T-cell (primary cell): ENCODE results near the gene BTC. TPM values are rescaled to one million over a fixed set of nuclear protein-coding genes. Genes with fewer than 3 reads are reported as not detected.

Experiments used
- ATAC-seq, 4 experiments: fragments of 200-7000 bp in 3 of 4; fragments of 150-1000 bp in 1 of 4; cut with Tn5 transposase; replicated peaks in 1 of 4; 1 replicate in 3 of 4; 2 replicates in 1 of 4; pipeline ENCODE4 v1.10.0; 2021; ENCODE audit warnings: moderate library complexity in 3 of 4, mild to moderate bottlenecking in 2 of 4, moderate number of reproducible peaks in 1 of 4
- CTCF ChIA-PET, 2 donors: fragments of 300-600 bp; sonication (Branson Sonifier 250); formaldehyde crosslinking; loops; one replicate each; lab custom pipeline; 2022; ENCODE audit warnings: antibody characterized with exemption in 2 of 2; lab: Charles Lee
- POLR2A ChIA-PET, 2 donors: fragments of 300-600 bp; sonication (Branson Sonifier 250); formaldehyde crosslinking; loops; one replicate each; lab custom pipeline; 2022; ENCODE audit warnings: antibody characterized with exemption in 2 of 2; lab: Charles Lee
- DNase-seq, 35 experiments: peaks; one replicate each; pipeline versions ENCODE4 v3.0.0 to v3.0.0-alpha.2; 2013 to 2023
- H3K27ac ChIP-seq: one replicate; pipeline ENCODE4 v1.5.1; 2013; ENCODE audit warnings: low read length
- H3K27me3 ChIP-seq, 2 experiments: replicated peaks in 1 of 2; 1 replicate in 1 of 2; 2 replicates in 1 of 2; pipeline versions ENCODE4 v1.6.1 to v1.7.0; 2013; ENCODE audit warnings: low read length in 1 of 2, mixed read lengths in 1 of 2; ENCODE audit not compliant: control insufficient read depth in 2 of 2, insufficient read depth in 2 of 2; ENCODE audit errors: extremely low read depth in 1 of 2
- H3K36me3 ChIP-seq, 2 donors: 1 replicate in 1 of 2; 2 replicates in 1 of 2; pipeline versions ENCODE4 v1.6.1 to v1.7.0; 2013; ENCODE audit warnings: low read length in 1 of 2; ENCODE audit not compliant: control insufficient read depth in 2 of 2, insufficient read depth in 1 of 2; ENCODE audit errors: extremely low read depth in 1 of 2
- H3K4me1 ChIP-seq, 2 experiments: 1 replicate in 1 of 2; 2 replicates in 1 of 2; pipeline versions ENCODE4 v1.6.1 to v1.7.0; 2013; ENCODE audit warnings: low read length in 2 of 2, mixed read lengths in 1 of 2; ENCODE audit not compliant: insufficient read depth in 2 of 2, control insufficient read depth in 1 of 2; ENCODE audit errors: extremely low read depth in 1 of 2
- H3K4me3 ChIP-seq, 2 donors: 1 replicate in 1 of 2; 2 replicates in 1 of 2; pipeline versions ENCODE4 v1.5.1 to v1.7.0; 2013; ENCODE audit warnings: mild to moderate bottlenecking in 2 of 2, low read length in 1 of 2, moderate library complexity in 1 of 2; ENCODE audit not compliant: control insufficient read depth in 1 of 2; ENCODE audit errors: extremely low read depth in 1 of 2
- H3K9me3 ChIP-seq: 2 replicates; pipeline ENCODE4 v1.7.0; 2013
- H3K27ac Mint-ChIP-seq, 2 donors: one replicate each; pipeline ENCODE4 v1.8.0; 2020 to 2021; ENCODE audit warnings: mild to moderate bottlenecking in 2 of 2, mixed read lengths in 2 of 2
- H3K27me3 Mint-ChIP-seq, 2 donors: one replicate each; pipeline ENCODE4 v1.8.0; 2021 to 2022; ENCODE audit warnings: mixed read lengths in 2 of 2
- H3K36me3 Mint-ChIP-seq: one replicate; pipeline ENCODE4 v1.8.0; 2021; ENCODE audit warnings: mixed read lengths
- H3K4me1 Mint-ChIP-seq, 3 donors: one replicate each; pipeline ENCODE4 v1.8.0; 2020 to 2022; ENCODE audit warnings: mixed read lengths in 3 of 3, mild to moderate bottlenecking in 1 of 3
- H3K4me3 Mint-ChIP-seq, 3 donors: one replicate each; pipeline ENCODE4 v1.8.0; 2020 to 2022; ENCODE audit warnings: mild to moderate bottlenecking in 3 of 3, mixed read lengths in 3 of 3, moderate library complexity in 3 of 3
- H3K9me3 Mint-ChIP-seq, 3 donors: one replicate each; pipeline ENCODE4 v1.8.0; 2020 to 2022; ENCODE audit warnings: mixed read lengths in 3 of 3
- WGBS: methylation state at CpG from one replicate; pipeline ENCODE4 v1.1.5; 2013; ENCODE audit warnings: missing lambda C conversion rate; ENCODE audit not compliant: insufficient coverage; 5-methylcytosine and 5-hydroxymethylcytosine counted together
- total RNA-seq, 35 experiments: library from RNA in 6 of 35; stranded (reverse) in 6 of 35; fragments of 120-200 nt in 1 of 35; gene quantifications; one replicate each; pipeline versions ENCODE4 v1.2.1 to v1.2.4 and lab custom pipeline; 2013 to 2026

Gene BTC
- total RNA-seq, 5 donors from 2014 or later (not counting 1 experiment from before 2014, with no cell fraction given): not detected

GRCh38 chr4:74754218-74754617, 40.1 kb downstream of the BTC start:
- Histone ChIP-seq H3K4me3 (no peak overlapping the region), H3K36me3 (no peaks in the 10 kb centered on the region), H3K9me3 (no peaks in the 10 kb centered on the region), H3K27me3 (peaks cover 0 to 3% of the 10 kb centered on the region in 2 experiments), H3K27ac (no peak overlapping the region), H3K4me1 (no peaks in the 10 kb centered on the region)
- peaks cover 2 to 8% of the 10 kb centered on the region in 2 donors for H3K27me3 Mint-ChIP-seq
- H3K4me3 Mint-ChIP-seq: no peak overlapping the region
- no peaks in the 10 kb centered on the region for H3K36me3 Mint-ChIP-seq
- ATAC-seq (no peak), DNase-seq (no peak)
- no peak overlapping the region for H3K27ac Mint-ChIP-seq
- POLR2A ChIA-PET: no interaction called here
- H3K9me3 Mint-ChIP-seq: no peaks in the 10 kb centered on the region
- CTCF ChIA-PET: no interaction called here
- no peaks in the 10 kb centered on the region for H3K4me1 Mint-ChIP-seq

GRCh38 chr4:74752798-74753197, 41.5 kb downstream of the BTC start:
- ChIA-PET CTCF (no interaction called here), POLR2A (no interaction called here)
- Histone ChIP-seq H3K4me3 (no peak overlapping the region), H3K27ac (no peak overlapping the region), H3K9me3 (no peaks in the 10 kb centered on the region), H3K27me3 (peaks cover 0 to 3% of the 10 kb centered on the region in 2 experiments), H3K4me1 (no peaks in the 10 kb centered on the region), H3K36me3 (no peaks in the 10 kb centered on the region)
- no peak for DNase-seq
- peaks cover 2 to 8% of the 10 kb centered on the region in 2 donors for H3K27me3 Mint-ChIP-seq
- H3K4me1 Mint-ChIP-seq: no peaks in the 10 kb centered on the region
- H3K27ac Mint-ChIP-seq: no peak overlapping the region
- no peaks in the 10 kb centered on the region for H3K9me3 Mint-ChIP-seq
- no peaks in the 10 kb centered on the region for H3K36me3 Mint-ChIP-seq
- no peak overlapping the region for H3K4me3 Mint-ChIP-seq
- ATAC-seq: no peak

GRCh38 chr4:74751856-74752255, 42.5 kb downstream of the BTC start:
- no peak overlapping the region for H3K4me3 ChIP-seq
- Mint-ChIP-seq H3K27me3 (peaks cover 7 to 8% of the 10 kb centered on the region in 2 donors), H3K36me3 (no peaks in the 10 kb centered on the region), H3K9me3 (no peaks in the 10 kb centered on the region), H3K4me3 (no peak overlapping the region), H3K4me1 (no peaks in the 10 kb centered on the region), H3K27ac (no peak overlapping the region)
- POLR2A ChIA-PET: no interaction called here
- peaks cover 0 to 3% of the 10 kb centered on the region in 2 experiments for H3K27me3 ChIP-seq
- no peak for ATAC-seq
- no peaks in the 10 kb centered on the region for H3K4me1 ChIP-seq
- no peak overlapping the region for H3K27ac ChIP-seq
- H3K36me3 ChIP-seq: no peaks in the 10 kb centered on the region
- DNase-seq: no peak
- CTCF ChIA-PET: no interaction called here
- no CpG with 5 or more reads among the region's 1 CpG for WGBS
- H3K9me3 ChIP-seq: no peaks in the 10 kb centered on the region

GRCh38 chr4:74751247-74751646, 43.1 kb downstream of the BTC start:
- Mint-ChIP-seq H3K4me3 (no peak overlapping the region), H3K27me3 (peaks cover 5 to 8% of the 10 kb centered on the region in 2 donors), H3K27ac (no peak overlapping the region), H3K9me3 (no peaks in the 10 kb centered on the region), H3K36me3 (no peaks in the 10 kb centered on the region), H3K4me1 (no peaks in the 10 kb centered on the region)
- ChIA-PET CTCF (no interaction called here), POLR2A (no interaction called here)
- Histone ChIP-seq H3K27ac (no peak overlapping the region), H3K9me3 (no peaks in the 10 kb centered on the region), H3K36me3 (no peaks in the 10 kb centered on the region), H3K27me3 (peaks cover 0 to 3% of the 10 kb centered on the region in 2 experiments), H3K4me3 (no peak overlapping the region), H3K4me1 (no peaks in the 10 kb centered on the region)
- ATAC-seq (no peak), DNase-seq (no peak)
- 89% methylated on average over 5 of the region's 5 CpGs for WGBS

- Mint-ChIP-seq H3K27ac (no peak overlapping the region), H3K9me3 (no peaks in the 10 kb centered on the region), H3K27me3 (peaks cover 3 to 4% of the 10 kb centered on the region in 2 donors), H3K4me1 (no peaks in the 10 kb centered on the region), H3K36me3 (no peaks in the 10 kb centered on the region), H3K4me3 (no peak overlapping the region)
- ChIA-PET POLR2A (no interaction called here), CTCF (no interaction called here)
- H3K27ac ChIP-seq: no peak overlapping the region
- no peaks in the 10 kb centered on the region for H3K27me3 ChIP-seq
- WGBS: no CpG with 5 or more reads among the region's 1 CpG
- no peaks in the 10 kb centered on the region for H3K9me3 ChIP-seq
- DNase-seq (no peak), ATAC-seq (no peak)
- no peaks in the 10 kb centered on the region for H3K4me1 ChIP-seq
- no peak overlapping the region for H3K4me3 ChIP-seq
- no peaks in the 10 kb centered on the region for H3K36me3 ChIP-seq
Measured at GRCh38 chr4:74742185-74742584, 52.1 kb downstream of the BTC start.

GRCh38 chr4:74738464-74739143, 55.7 kb downstream of the BTC start:
- CTCF ChIA-PET: no interaction called here

GRCh38 chr4:74734995-74735394, 59.3 kb downstream of the BTC start:
- ATAC-seq (no peak), DNase-seq (no peak)
- Histone ChIP-seq H3K9me3 (no peaks in the 10 kb centered on the region), H3K36me3 (no peaks in the 10 kb centered on the region), H3K27me3 (no peaks in the 10 kb centered on the region), H3K4me1 (no peaks in the 10 kb centered on the region), H3K4me3 (no peak overlapping the region), H3K27ac (no peak overlapping the region)
- Mint-ChIP-seq H3K27me3 (no peaks in the 10 kb centered on the region), H3K4me3 (no peak overlapping the region), H3K36me3 (no peaks in the 10 kb centered on the region), H3K9me3 (no peaks in the 10 kb centered on the region), H3K27ac (no peak overlapping the region), H3K4me1 (no peaks in the 10 kb centered on the region)
- ChIA-PET POLR2A (no interaction called here), CTCF (no interaction called here)
- WGBS: 83% methylated on average over 1 of the region's 2 CpGs

More at GRCh38 chr4:74738464-74739143, 55.7 kb downstream of the BTC start:
- H3K4me1 ChIP-seq: no peaks in the 10 kb centered on the region
- Mint-ChIP-seq H3K36me3 (no peaks in the 10 kb centered on the region), H3K4me1 (no peaks in the 10 kb centered on the region), H3K27me3 (peaks cover 0 to 4% of the 10 kb centered on the region in 2 donors), H3K4me3 (no peak overlapping the region), H3K9me3 (no peaks in the 10 kb centered on the region), H3K27ac (no peak overlapping the region)
- POLR2A ChIA-PET: no interaction called here
- H3K27ac ChIP-seq: no peak overlapping the region
- DNase-seq (no peak), ATAC-seq (no peak)
- no peak overlapping the region for H3K4me3 ChIP-seq
- H3K27me3 ChIP-seq: no peaks in the 10 kb centered on the region
- no CpG with 5 or more reads among the region's 3 CpGs for WGBS
- no peaks in the 10 kb centered on the region for H3K36me3 ChIP-seq
- no peaks in the 10 kb centered on the region for H3K9me3 ChIP-seq
